Thymus (tissue), 11 donors: Measurements from ENCODE around the gene FUNDC2. TPM values are rescaled to one million over a fixed set of nuclear protein-coding genes. Genes with fewer than 3 reads are reported as not detected.

ENCODE experiments used
- DNase-seq, 9 donors: peaks; one replicate each; pipeline ENCODE4 v3.0.0-alpha.2; 2013; ENCODE audit warnings: low spot score in 9 of 9, low read depth in 6 of 9, missing footprints in 1 of 9
- H3K27ac ChIP-seq, 2 donors: one replicate each; pipeline ENCODE4 v1.5.1; 2013; ENCODE audit warnings: control low read depth in 1 of 2, low read depth in 1 of 2, low read length in 1 of 2, mild to moderate bottlenecking in 1 of 2, moderate library complexity in 1 of 2
- H3K27me3 ChIP-seq, 2 donors: one replicate each; pipeline ENCODE4 v1.5.1; 2013; ENCODE audit warnings: low read length in 1 of 2; ENCODE audit not compliant: control insufficient read depth in 2 of 2, insufficient read depth in 1 of 2
- H3K36me3 ChIP-seq, 2 donors: one replicate each; pipeline ENCODE4 v1.5.1; 2013; ENCODE audit warnings: low read length in 1 of 2, mild to moderate bottlenecking in 1 of 2, moderate library complexity in 1 of 2; ENCODE audit not compliant: control insufficient read depth in 2 of 2, insufficient read depth in 2 of 2
- H3K4me1 ChIP-seq, 2 donors: one replicate each; pipeline ENCODE4 v1.5.1; 2013; ENCODE audit warnings: low read length in 2 of 2; ENCODE audit not compliant: control insufficient read depth in 2 of 2, insufficient read depth in 2 of 2
- H3K4me3 ChIP-seq, 2 donors: one replicate each; pipeline ENCODE4 v1.5.1; 2013; ENCODE audit warnings: low read length in 2 of 2, control low read depth in 1 of 2, mild to moderate bottlenecking in 1 of 2
- H3K9me3 ChIP-seq, 2 donors: one replicate each; pipeline ENCODE4 v1.5.1; 2013; ENCODE audit warnings: low read length in 1 of 2, mild to moderate bottlenecking in 1 of 2; ENCODE audit not compliant: control insufficient read depth in 2 of 2, insufficient read depth in 1 of 2
- WGBS: extraction: QIAGEN DNeasy Blood & Tissue Kit; methylation state at CpG from one replicate; pipeline ENCODE4 v1.1.7; 2013; 5-methylcytosine and 5-hydroxymethylcytosine counted together
- polyA plus RNA-seq: library from polyadenylated mRNA; stranded (reverse); fragments of 200-250 nt; gene quantifications from one replicate; pipeline ENCODE4 v1.2.3, GENCODE V29; 2013
- total RNA-seq: library from RNA; stranded (reverse); fragments of 120-200 nt; gene quantifications from one replicate; pipeline ENCODE4 v1.2.4, GENCODE V29; 2013
- donor health status: healthy.

Gene FUNDC2
- total and polyA plus RNA-seq, 2 donors: 107 to 122 TPM

DNA sequence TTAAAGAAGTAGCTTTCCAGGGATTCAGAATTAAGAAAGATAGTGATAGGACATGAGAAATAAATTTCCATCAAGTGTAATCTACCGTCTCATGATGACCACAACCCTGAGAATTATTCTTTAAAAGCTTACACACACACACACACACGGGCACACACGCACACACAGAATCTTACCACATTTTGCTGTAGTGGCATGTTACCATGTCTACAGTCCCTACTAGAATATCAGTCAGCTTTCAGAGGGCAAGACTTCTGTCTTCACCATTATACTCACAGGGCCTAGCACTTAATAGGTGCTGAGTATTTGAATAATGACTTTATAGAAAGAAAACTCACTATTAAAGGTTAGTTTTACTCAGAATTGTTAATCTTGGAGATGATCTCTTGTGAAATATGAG lies 28.9 kb downstream of the FUNDC2 start:
- H3K27me3 ChIP-seq: no peaks in the 10 kb centered on the region
- H3K27ac ChIP-seq: no peak overlapping the region
- 98% methylated on average over 3 of the region's 3 CpGs for WGBS

DNA sequence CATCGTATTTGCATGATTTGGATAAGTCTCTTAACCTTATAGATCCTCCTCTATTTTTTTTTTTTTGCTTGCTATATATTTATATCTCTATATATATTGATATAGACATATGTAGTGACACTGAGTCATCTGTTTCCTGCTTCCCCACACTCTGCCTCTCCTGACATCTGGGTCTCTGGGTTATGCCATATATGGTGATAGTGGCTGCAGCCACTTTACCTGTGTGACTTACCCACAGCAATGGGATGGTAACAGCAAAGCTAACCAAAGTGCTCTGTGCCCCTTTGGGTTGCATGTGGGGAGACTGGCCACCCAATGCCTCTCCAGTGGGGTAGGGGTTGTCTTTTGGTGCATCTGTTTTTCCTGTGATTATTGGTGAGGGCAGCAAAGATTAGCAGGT lies 29.8 kb downstream of the FUNDC2 start:
- 97% methylated on average over 1 of the region's 1 CpG for WGBS

More for the DNA sequence above, 28.9 kb downstream of the FUNDC2 start:
- peaks cover 0 to 4% of the 10 kb centered on the region in 2 donors for H3K4me1 ChIP-seq
- no peaks in the 10 kb centered on the region for H3K9me3 ChIP-seq
- peaks cover 0 to 10% of the 10 kb centered on the region in 2 donors for H3K36me3 ChIP-seq
- no peak overlapping the region for H3K4me3 ChIP-seq
- no peak for DNase-seq

DNA sequence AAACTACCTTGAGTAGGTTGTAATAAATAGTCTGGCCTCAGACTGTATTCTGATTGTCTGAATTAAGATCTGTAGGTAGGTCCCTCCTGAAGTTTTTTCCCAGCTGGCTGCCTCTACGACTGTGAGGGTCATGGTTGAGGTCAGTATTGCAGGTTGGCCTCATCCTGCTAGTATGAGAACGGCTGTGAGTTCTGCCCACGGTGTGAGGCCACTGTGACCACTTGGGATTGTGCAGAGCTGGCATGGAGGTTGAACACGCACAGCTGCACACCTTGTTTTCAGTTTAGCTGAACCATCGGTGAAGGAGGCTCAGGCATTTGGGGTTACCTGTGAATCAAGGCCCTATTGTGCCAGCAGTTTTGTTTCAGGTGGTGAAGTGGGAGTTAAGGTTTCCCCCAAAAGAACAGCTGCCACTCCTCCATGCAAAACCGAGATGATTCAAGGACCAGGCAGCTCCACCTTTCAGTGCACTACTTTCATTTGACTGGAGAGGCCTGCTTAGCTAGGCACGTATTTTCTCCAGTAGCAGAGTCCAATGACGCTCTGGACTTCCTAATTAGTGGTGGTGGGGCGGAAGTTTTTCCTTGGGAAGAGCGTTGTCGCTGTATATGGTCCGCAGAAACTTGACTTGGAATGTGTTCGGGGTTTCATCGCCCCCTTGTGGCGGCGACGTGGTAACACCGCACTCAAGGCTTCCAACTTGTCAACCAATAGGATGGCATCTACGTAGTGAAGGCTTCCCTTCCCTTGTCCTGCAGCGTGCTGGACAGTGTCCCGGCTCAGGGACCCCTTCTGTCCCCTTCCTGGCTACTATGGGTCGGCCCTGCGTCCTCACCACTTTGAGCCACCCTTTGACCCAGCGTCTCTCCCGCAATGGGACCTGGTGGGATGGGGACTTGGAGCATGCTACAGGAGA lies 30.5 kb downstream of the FUNDC2 start:
- H3K4me3 ChIP-seq: no peak overlapping the region
- peaks cover 0 to 4% of the 10 kb centered on the region in 2 donors for H3K4me1 ChIP-seq
- H3K36me3 ChIP-seq: peaks cover 0 to 13% of the 10 kb centered on the region in 2 donors
- no peaks in the 10 kb centered on the region for H3K9me3 ChIP-seq
- peak in 6 of 9 donors; percentile 23 to 68 (median 50) for DNase-seq
- WGBS: 20% methylated on average over 23 of the region's 25 CpGs
- no peaks in the 10 kb centered on the region for H3K27me3 ChIP-seq
- no peak overlapping the region for H3K27ac ChIP-seq

More for the DNA sequence above, 29.8 kb downstream of the FUNDC2 start:
- DNase-seq: peak in 1 of 9 donors; percentile 11
- Histone ChIP-seq H3K36me3 (peaks cover 0 to 13% of the 10 kb centered on the region in 2 donors), H3K9me3 (no peaks in the 10 kb centered on the region), H3K4me3 (no peak overlapping the region), H3K27ac (no peak overlapping the region), H3K27me3 (no peaks in the 10 kb centered on the region), H3K4me1 (peaks cover 0 to 4% of the 10 kb centered on the region in 2 donors)

DNA sequence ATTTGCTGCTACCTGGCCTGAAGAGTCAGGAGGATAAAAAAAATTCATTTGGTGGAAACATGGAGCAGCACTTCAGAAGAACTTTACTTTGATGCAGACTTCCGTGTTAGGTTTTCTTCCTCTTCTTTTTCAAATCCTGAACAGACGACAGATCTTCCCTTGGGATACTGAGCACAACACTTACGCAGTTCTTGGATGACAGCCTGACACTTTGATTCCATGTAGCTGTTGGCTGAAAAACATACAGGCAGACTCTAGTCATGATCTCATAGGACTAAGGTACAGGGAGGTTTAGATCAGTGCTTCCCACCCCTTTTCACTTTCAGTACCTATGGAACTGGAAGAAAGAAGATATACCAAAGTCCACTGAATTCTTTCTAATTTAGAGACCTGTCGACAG lies 35.1 kb downstream of the FUNDC2 start:
- Histone ChIP-seq H3K27ac (no peak overlapping the region), H3K4me3 (no peak overlapping the region), H3K36me3 (peaks cover 0 to 6% of the 10 kb centered on the region in 2 donors), H3K27me3 (no peaks in the 10 kb centered on the region), H3K9me3 (no peaks in the 10 kb centered on the region), H3K4me1 (peaks cover 0 to 1% of the 10 kb centered on the region in 2 donors)
- DNase-seq: no peak
- 97% methylated on average over 4 of the region's 4 CpGs for WGBS

DNA sequence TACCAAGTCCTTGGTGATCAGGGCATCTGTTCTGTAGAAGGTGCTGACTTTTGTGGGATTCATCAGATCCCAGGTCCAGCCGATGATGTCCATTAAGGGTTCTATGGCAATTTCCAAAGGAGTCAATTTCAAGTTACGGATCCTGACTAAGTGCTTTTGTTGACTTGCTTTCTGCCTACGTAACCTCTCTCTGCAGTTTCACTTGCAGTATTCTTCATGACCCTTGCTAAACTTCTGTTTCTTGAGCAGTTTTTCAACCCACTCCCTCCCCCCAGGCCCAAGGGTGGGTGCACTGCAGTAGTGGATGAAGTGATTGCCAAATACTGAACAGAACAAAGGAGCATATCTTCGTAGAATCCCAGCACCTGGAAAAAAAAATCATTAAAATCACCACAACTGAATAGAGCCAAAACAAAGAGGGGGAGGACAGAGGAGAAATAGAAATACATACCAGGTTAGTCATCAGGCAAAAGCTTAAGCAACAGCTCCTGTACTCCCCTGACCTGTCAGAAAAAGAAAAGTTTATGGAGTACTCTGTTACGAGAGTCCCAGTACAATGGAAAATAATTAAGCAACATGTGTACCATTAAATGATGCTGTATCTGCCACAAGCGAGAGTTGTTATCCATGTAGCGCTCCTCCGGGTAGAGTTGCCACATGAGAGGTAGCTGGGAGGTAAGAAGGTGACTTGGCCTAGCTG lies 38.5 kb downstream of the FUNDC2 start:
- H3K9me3 ChIP-seq: no peaks in the 10 kb centered on the region
- no peak for DNase-seq
- H3K4me3 ChIP-seq: no peak overlapping the region
- no peaks in the 10 kb centered on the region for H3K27me3 ChIP-seq
- no peak overlapping the region for H3K27ac ChIP-seq
- no peaks in the 10 kb centered on the region for H3K4me1 ChIP-seq
- H3K36me3 ChIP-seq: peaks cover 0 to 6% of the 10 kb centered on the region in 2 donors
- 98% methylated on average over 8 of the region's 8 CpGs for WGBS

DNA sequence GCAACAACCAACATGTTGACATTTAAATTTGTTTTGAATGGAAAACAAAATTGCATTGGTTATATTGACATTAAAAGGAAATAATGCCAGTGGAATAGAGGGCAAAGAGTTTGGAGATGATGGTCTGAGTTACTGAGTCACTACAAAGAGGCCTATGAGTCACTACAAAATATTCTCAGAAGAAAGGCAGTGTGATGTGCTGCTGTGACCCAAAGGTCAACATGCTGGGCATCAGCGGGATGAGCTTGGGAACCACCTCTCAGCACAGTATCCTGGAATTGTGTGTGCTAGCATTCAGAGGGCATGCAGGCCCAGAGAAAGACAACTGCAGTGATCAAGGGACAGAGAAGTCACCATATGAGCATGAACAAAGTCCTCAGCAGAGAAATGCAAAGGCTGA lies 41.5 kb downstream of the FUNDC2 start:
- no peaks in the 10 kb centered on the region for H3K27me3 ChIP-seq
- peaks cover 0 to 8% of the 10 kb centered on the region in 2 donors for H3K4me1 ChIP-seq
- WGBS: 92% methylated on average over 1 of the region's 1 CpG
- no peak overlapping the region for H3K27ac ChIP-seq
- H3K9me3 ChIP-seq: no peaks in the 10 kb centered on the region
- DNase-seq: no peak
- peaks cover 0 to 8% of the 10 kb centered on the region in 2 donors for H3K36me3 ChIP-seq
- no peak overlapping the region for H3K4me3 ChIP-seq

DNA sequence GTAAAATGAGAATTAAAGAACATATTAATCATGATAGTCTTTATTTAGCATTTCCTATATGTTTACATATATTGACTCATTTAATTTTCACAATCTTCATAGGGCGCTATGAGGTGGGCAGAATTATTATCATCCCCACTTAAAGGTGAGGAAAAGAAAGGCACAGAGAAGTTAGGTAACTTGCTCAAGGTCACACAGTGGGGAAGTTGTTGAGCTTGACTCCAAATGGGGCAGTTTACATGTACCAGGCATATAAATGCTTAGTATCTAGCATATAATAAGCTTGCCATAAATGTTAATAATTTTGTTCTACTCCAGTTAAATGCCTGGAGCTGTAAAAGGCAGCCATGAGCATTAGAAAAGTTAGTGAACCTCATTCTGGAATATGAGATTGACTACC lies 42.8 kb downstream of the FUNDC2 start:
- no peak overlapping the region for H3K27ac ChIP-seq
- H3K4me3 ChIP-seq: no peak overlapping the region
- no peak for DNase-seq

DNA sequence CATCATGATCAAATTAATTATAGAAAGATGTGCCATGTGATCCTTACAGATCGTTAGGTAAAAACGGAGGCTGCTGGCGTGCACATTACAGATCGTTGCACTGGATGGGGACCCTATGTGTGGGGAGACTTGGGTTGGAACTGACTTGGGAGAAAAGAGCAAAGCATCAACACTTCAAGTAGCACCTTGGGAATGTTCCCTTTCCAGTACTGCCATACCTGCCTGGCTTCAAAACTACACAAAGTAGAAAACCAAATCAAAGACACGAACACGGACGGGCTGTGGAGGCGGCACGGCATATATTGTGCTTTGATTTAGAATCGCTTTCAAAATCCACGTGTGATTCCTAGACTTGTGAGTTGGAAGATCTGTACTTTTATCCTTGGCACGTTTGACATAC lies 43.4 kb downstream of the FUNDC2 start:
- Histone ChIP-seq H3K27me3 (no peaks in the 10 kb centered on the region), H3K9me3 (no peaks in the 10 kb centered on the region), H3K4me1 (peaks cover 0 to 8% of the 10 kb centered on the region in 2 donors), H3K4me3 (peak overlapping the region; percentile 57 to 77), H3K36me3 (peaks cover 0 to 9% of the 10 kb centered on the region in 2 donors), H3K27ac (no peak overlapping the region)
- WGBS: 3% methylated on average over 12 of the region's 12 CpGs
- no peak for DNase-seq

More for the DNA sequence above, 42.8 kb downstream of the FUNDC2 start:
- no peaks in the 10 kb centered on the region for H3K27me3 ChIP-seq
- peaks cover 0 to 9% of the 10 kb centered on the region in 2 donors for H3K36me3 ChIP-seq
- peaks cover 0 to 8% of the 10 kb centered on the region in 2 donors for H3K4me1 ChIP-seq
- no peaks in the 10 kb centered on the region for H3K9me3 ChIP-seq
- 97% methylated on average over 1 of the region's 1 CpG for WGBS

DNA sequence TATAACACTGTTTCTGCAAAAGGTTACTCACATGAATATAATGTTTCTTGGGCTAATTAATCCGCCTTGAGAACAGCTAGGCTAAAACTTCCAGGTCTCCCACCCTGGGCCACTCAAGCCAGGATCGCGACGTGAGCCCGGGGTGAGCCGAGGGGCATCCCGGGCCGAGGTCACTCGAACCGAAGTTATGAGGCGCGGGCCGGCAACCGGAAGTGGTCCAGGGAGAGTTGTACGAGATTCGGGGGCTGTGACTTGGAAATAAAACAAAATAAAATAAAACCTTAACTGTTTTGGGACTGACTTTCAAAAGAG lies 44.0 kb downstream of the FUNDC2 start:
- DNase-seq: no peak
- Histone ChIP-seq H3K4me1 (peaks cover 0 to 8% of the 10 kb centered on the region in 2 donors), H3K27ac (peak overlapping the region; percentile 46 to 47), H3K9me3 (no peaks in the 10 kb centered on the region), H3K27me3 (no peaks in the 10 kb centered on the region), H3K36me3 (peaks cover 0 to 12% of the 10 kb centered on the region in 2 donors), H3K4me3 (peak overlapping the region; percentile 57 to 77)
- WGBS: under 1% methylated on average over 16 of the region's 16 CpGs
